Measurements from ENCODE around the gene MRPL2.
A peak's percentile ranks its signal among the peaks of the same experiment; 100 is the strongest.
"Not testable (repeated sequence)": the region's sequence is repeated elsewhere in the genome, so short reads cannot be mapped to it uniquely, and the experiment has no call there.

MRPL2 gene

GRCh38 chr6:43052225-43052841, 6.9 kb downstream of the MRPL2 start:
- no peak for DNase-seq

DNA sequence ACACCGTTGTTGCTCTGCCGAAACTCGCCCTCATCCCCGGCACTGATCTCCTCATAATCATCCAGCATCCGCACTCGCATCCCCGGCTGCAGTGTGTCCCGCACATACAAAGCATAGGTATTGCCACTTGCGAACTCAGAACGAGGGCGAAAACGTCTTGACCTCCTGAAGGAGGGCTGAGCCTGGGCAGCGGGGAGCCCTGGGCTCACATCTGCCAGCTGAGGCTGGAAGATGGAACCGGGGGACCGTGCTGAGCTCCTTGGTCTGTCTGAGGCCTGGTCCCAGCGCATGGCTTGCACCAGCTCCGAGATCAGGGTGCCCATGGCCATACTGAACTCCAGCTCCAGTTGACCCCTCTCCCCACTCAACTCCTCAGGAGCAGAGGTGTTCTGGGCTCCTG, 8.3 kb downstream of the MRPL2 start:
- DNase-seq, result no peak

DNA sequence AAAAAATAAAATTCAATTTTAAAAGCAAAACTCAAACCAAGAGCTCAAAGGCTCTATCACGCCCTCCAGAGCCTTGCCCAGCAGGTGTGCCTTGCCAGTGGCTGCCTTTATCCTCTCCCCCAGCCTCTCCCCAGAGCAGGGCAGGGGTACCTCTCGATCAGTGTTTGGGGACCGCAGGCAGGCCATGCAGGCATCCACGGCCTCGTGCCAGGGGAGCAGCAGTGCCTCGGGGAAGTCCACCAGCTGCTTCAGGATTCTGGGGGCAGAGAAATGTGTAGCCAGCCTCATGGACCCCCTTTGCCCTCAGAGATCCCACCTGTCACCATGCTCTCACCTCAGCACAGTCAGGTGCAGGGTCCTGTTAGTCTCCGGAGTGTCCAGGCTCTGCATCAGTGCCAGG, 11.2 kb downstream of the MRPL2 start:
- no peak for DNase-seq

- DNase-seq, result no peak
Observed at GRCh38 chr6:43045371-43045930, 13.8 kb downstream of the MRPL2 start.

DNA sequence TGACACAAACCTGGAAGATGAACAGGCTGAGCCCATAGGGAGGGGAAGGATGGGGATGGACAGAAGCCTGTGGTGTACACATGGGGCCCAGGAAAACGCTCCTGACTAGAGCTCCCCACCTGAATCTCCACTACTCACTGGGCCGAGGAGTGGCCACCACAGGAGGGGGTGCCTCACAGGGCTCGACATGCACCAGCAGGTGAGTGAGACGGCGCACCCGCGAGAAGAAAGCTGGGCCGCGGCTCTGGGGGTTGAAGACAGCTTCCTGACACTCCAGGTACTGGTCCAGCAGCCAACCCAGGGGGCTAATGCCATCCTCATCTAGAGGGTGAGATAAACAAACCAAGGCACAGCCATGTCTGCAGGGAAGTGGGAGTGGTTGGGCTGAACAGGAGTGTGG, 15.9 kb downstream of the MRPL2 start:
- no peak for DNase-seq

GRCh38 chr6:43041475-43041874, 17.8 kb downstream of the MRPL2 start:
- DNase-seq, result not testable (repeated sequence)

DNA sequence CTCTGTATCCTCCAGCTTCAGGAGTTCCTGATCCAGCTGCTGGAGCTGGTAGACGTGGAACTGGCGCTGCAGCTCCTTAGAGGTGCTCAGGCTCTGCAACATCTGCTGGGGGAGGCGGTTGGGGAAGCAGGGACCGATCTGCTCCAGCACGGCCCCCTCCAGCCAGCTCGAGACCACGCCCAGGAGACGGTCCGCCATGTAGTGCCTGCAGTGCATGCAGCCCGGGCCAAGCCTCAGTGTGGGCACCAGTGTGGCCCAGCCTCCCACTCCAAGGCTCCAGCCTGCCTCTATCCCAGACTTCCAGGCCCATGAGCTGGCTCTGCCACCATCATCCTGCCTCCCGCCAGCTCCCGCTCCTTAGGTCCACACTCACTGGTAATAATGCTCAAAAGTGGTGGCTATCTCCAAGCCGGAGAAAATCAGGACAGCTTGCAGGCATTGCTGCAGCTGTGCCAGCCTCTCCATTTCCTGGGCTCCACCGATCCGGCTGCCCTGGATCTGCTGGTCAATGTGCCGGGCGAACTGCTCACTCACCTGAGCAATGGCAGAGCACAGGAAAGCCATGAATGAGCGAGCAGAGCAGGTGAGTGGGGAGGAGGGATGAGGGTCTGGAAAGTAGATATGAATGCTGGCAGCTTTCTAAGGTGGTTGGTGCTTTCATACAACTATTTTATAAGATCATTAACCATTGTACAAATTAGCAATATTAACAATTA, 18.5 kb downstream of the MRPL2 start:
- DNase-seq, result no peak

DNA sequence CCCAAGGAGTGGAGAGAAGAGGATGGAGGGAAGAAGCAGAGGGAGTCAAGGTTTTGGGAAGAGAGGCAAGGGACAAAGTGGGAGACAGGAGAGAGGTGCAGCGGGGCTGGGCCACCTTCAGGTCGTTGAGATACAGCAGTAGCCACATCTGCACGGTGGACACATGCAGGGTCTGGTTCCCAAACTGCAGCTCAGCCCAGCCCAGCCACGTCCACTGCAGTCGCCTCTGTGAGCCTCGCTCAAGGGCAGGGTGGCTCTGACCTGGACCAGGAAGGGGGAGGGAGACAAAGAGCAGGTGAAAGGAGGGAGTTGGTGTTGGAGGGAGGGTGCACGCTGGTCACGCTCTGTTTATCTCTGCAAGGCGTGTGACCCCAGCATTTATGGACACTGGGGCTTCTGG, 20.5 kb downstream of the MRPL2 start:
- no peak for DNase-seq

- no peak for DNase-seq
Observed at GRCh38 chr6:43037706-43038105, 21.5 kb downstream of the MRPL2 start.

- DNase-seq, result no peak
Observed at GRCh38 chr6:43037197-43037596, 22.0 kb downstream of the MRPL2 start.

GRCh38 chr6:43036712-43037111, 22.5 kb downstream of the MRPL2 start:
- DNase-seq, result no peak

GRCh38 chr6:43035495-43036194, 23.6 kb downstream of the MRPL2 start:
- no peak for DNase-seq

- no peak for DNase-seq
Observed at GRCh38 chr6:43034190-43034525, 25.1 kb downstream of the MRPL2 start.

- DNase-seq, result no peak
Observed at GRCh38 chr6:43033496-43034189, 25.6 kb downstream of the MRPL2 start.

DNA sequence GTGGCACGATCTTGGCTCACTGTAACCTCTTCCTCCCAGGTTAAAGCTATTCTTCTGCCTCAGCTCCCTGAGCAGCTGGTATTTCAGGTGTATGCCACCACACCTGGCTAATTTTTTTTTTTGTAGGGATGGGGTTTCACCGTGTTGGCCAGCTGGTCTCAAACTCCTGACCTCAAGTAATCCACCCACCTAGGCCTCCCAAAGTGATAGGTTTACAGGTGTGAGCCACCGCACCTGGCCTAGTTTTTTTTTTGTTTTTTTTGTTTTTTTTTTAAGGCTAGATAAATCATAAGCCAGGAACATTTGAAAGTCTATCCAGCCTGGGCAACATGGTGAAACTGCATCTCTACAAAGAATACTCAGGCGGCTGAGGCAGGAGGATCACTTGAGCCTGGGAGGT, 26.9 kb downstream of the MRPL2 start:
- DNase-seq, result no peak

GRCh38 chr6:43029120-43029519, 30.1 kb downstream of the MRPL2 start:
- no peak for DNase-seq

DNA sequence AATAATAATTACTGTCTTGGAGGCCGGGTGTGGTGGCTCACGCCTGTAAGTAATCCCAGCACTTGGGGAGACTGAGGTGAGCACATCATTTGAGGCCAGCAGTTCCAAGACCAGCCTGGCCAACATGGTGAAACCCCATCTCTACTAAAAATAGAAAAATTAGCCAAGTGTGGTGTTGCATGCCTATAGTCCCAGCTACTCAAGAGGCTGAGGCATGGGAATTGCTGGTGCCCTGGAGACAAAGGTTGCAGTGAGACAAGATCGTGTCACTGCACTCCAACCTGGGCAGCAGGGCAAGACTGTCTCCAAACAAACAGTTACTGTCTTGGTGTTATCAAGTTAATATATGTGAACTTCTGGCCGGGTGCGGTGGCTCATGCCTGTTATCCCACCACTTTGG, 32.9 kb downstream of the MRPL2 start:
- no peak for DNase-seq

- DNase-seq, result no peak
Observed at GRCh38 chr6:43024436-43024835, 34.8 kb downstream of the MRPL2 start.

- DNase-seq, result peak; percentile 69
Observed at GRCh38 chr6:43021270-43022047, 37.8 kb downstream of the MRPL2 start, which contains the start of gene RRP36. RRP36 (plus strand) TSS chr6:43021623; CDS start chr6:43021655, 32 bp downstream.

DNA sequence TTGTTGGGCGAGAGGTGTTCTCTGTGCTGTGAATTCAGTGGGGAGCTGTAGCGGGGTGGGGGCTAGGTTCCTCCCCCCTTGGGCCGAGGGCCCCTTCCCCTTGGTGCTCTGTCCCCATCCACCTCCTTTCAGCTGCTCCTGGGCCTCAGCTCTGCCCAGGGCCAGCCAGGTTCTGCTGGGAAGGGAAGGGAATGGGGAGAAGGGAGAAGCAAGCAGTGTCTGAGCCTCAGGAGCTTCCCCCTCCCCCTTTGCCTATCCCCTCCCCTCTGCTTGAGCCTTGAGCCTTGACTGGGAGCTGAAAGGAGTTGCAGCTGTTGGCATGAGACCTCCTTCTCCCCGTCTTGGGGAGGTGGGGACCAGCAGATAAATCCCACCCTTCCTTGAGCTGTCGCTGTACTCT, 38.4 kb downstream of the MRPL2 start:
- DNase-seq, result no peak

GRCh38 chr6:43020052-43020705, 39.1 kb downstream of the MRPL2 start:
- DNase-seq, result no peak

GRCh38 chr6:43019152-43019551, 40.1 kb downstream of the MRPL2 start:
- DNase-seq, result no peak
